Endothelial cell of umbilical vein (primary cell): ENCODE data around the gene ERCC1. TPM values are rescaled to one million over a fixed set of nuclear protein-coding genes. Genes with fewer than 3 reads are reported as not detected.
A peak's percentile ranks its signal among the peaks of the same experiment; 100 is the strongest.

Experiments
- BruUV-seq: library from RNA; stranded (reverse); fragments of 400-500 nt; replicated peaks from 2 replicates; lab custom pipeline; 2021; lab: Mats Ljungman, UMichigan
- CTCF ChIA-PET: fragments of 300-600, 350-600 bp; sonication (Branson Sonifier 250); formaldehyde crosslinking; loops from one replicate; lab custom pipeline; 2021; ENCODE audit warnings: antibody characterized with exemption, inconsistent platforms; lab: Charles Lee
- POLR2A ChIA-PET: fragments of 300-600, 350-600 bp; sonication (Branson Sonifier 250); formaldehyde crosslinking; loops from one replicate; lab custom pipeline; 2021; ENCODE audit warnings: antibody characterized with exemption, inconsistent platforms; lab: Charles Lee
- DNase-seq: peaks from one replicate; pipeline ENCODE4 v3.0.0-alpha.2; 2011; ENCODE audit warnings: low read depth, low spot score
- FAIRE-seq: peaks from 2 replicates; lab custom pipeline; 2011; peaks lifted over from hg19 to GRCh38; lab: Jason Lieb, UNC
- H2AFZ ChIP-seq: 2 replicates; pipeline ENCODE4 v1.6.0; 2012; ENCODE audit warnings: low read depth, low read length, control low read depth, inconsistent platforms
- H3K27ac ChIP-seq: 2 replicates; pipeline ENCODE4 v1.5.1; 2011; ENCODE audit warnings: low read depth, mild to moderate bottlenecking, control low read depth, low read length, moderate library complexity; ENCODE audit not compliant: insufficient read depth
- H3K27me3 ChIP-seq, 2 experiments: 2 replicates each; pipeline versions ENCODE4 v1.6.0 to v1.6.1; 2011; ENCODE audit warnings: low read length in 2 of 2, mixed read lengths in 1 of 2; ENCODE audit not compliant: control insufficient read depth in 2 of 2, insufficient read depth in 2 of 2
- H3K36me3 ChIP-seq, 2 experiments: 2 replicates in 1 of 2; 3 replicates in 1 of 2; pipeline ENCODE4 v1.5.1; 2011; ENCODE audit warnings: low read length in 2 of 2, mild to moderate bottlenecking in 1 of 2, moderate library complexity in 1 of 2; ENCODE audit not compliant: control insufficient read depth in 2 of 2, insufficient read depth in 2 of 2; ENCODE audit errors: extremely low read depth in 1 of 2
- H3K4me1 ChIP-seq: 3 replicates; pipeline ENCODE4 v1.5.1; 2011; ENCODE audit warnings: mild to moderate bottlenecking, low read length; ENCODE audit not compliant: control insufficient read depth, insufficient read depth; ENCODE audit errors: extremely low read depth
- H3K4me2 ChIP-seq: 2 replicates; pipeline ENCODE4 v1.6.1; 2011; ENCODE audit warnings: low read length, control low read depth, mixed read lengths; ENCODE audit not compliant: insufficient read depth
- H3K4me3 ChIP-seq, 3 experiments: fragments of 200-600 bp in 1 of 3; sonication (generic), shearing (Covaris generic) in 1 of 3; replicated peaks in 1 of 3; 2 replicates each; pipeline ENCODE4 v1.5.1; 2011 to 2016; ENCODE audit warnings: control low read depth in 3 of 3, low read length in 3 of 3, mild to moderate bottlenecking in 2 of 3, inconsistent platforms in 1 of 3, low read depth in 1 of 3, moderate library complexity in 1 of 3; ENCODE audit not compliant: insufficient read depth in 1 of 3
- H3K79me2 ChIP-seq: 2 replicates; pipeline ENCODE4 v1.6.0; 2012; ENCODE audit warnings: low read length, inconsistent platforms; ENCODE audit not compliant: control insufficient read depth, insufficient read depth
- H3K9ac ChIP-seq: replicated peaks from 2 replicates; pipeline ENCODE3; 2011; ENCODE audit warnings: low read length, control low read depth; ENCODE audit not compliant: insufficient read depth; ENCODE audit errors: extremely low read depth
- H3K9me1 ChIP-seq: replicated peaks from 3 replicates; pipeline ENCODE4 v1.6.0; 2011; ENCODE audit warnings: mild to moderate bottlenecking, low read length; ENCODE audit not compliant: control insufficient read depth, insufficient read depth; ENCODE audit errors: extremely low read depth
- H3K9me3 ChIP-seq: replicated peaks from 2 replicates; pipeline ENCODE4 v1.5.1; 2012; ENCODE audit warnings: low read length, inconsistent platforms; ENCODE audit not compliant: control insufficient read depth, insufficient read depth
- H4K20me1 ChIP-seq: replicated peaks from 2 replicates; pipeline ENCODE3; 2011; ENCODE audit warnings: mild to moderate bottlenecking, low read length; ENCODE audit not compliant: control insufficient read depth, insufficient read depth; ENCODE audit errors: extremely low read depth
- EZH2 ChIP-seq: IDR thresholded peaks from 2 replicates; pipeline ENCODE4 v1.6.1; 2012; ENCODE audit warnings: borderline replicate concordance, low read depth, mild to moderate bottlenecking, moderate library complexity, low read length, inconsistent platforms; ENCODE audit not compliant: severe bottlenecking
- FOS ChIP-seq: IDR thresholded peaks from 2 replicates; pipeline ENCODE4 v1.6.1; 2011; ENCODE audit warnings: mild to moderate bottlenecking, low read length, moderate library complexity, borderline replicate concordance; ENCODE audit not compliant: insufficient read depth
- GATA2 ChIP-seq: IDR thresholded peaks from 2 replicates; pipeline ENCODE4 v1.7.0; 2011; ENCODE audit warnings: low read depth, mild to moderate bottlenecking, moderate library complexity, mixed read lengths, low read length; ENCODE audit not compliant: insufficient read length, insufficient read depth
- JUN ChIP-seq: IDR thresholded peaks from 2 replicates; pipeline ENCODE4 v1.6.1; 2011; ENCODE audit warnings: borderline replicate concordance, low read depth; ENCODE audit not compliant: insufficient read length, insufficient read depth
- MYC ChIP-seq: IDR thresholded peaks from one replicate; pipeline ENCODE4 v1.6.1; 2011; ENCODE audit warnings: mild to moderate bottlenecking, low read depth, low read length
- POLR2A ChIP-seq: IDR thresholded peaks from 2 replicates; pipeline ENCODE4 v1.6.1; 2012; ENCODE audit warnings: low read depth, mild to moderate bottlenecking, control low read depth, low read length
- POLR2AphosphoS5 ChIP-seq: IDR thresholded peaks from 2 replicates; pipeline ENCODE4 v1.6.1; 2012; ENCODE audit warnings: low read depth, mild to moderate bottlenecking, control low read depth, low read length, moderate library complexity; ENCODE audit not compliant: insufficient read depth
- dilution Hi-C: fragments of 300-500 bp; cut with MboI; formaldehyde crosslinking; loops from one replicate; pipeline ENCODE4 v1.15.0; 2019; ENCODE audit warnings: low sequenced_read_pairs; ENCODE audit not compliant: extremely low pct_ligation_motif_present
- intact Hi-C: fragments of 100-400 bp; cut with micrococcal nuclease; formaldehyde crosslinking; loops from one replicate; pipeline ENCODE4 v1.10.0; 2022
- polyA plus RNA-seq, 4 experiments: library from polyadenylated mRNA; depleted of rRNA in 3 of 4; stranded (reverse) in 3 of 4; unstranded in 1 of 4; fragments of >200 nt; gene quantifications; 2 replicates each; pipeline versions ENCODE4 v1.2.1 to v1.2.3, GENCODE V29; 2011 to 2012; ENCODE audit warnings: missing spikeins in 1 of 4
- total RNA-seq: library from RNA; stranded (reverse); gene quantifications from 2 replicates; pipeline ENCODE4 v1.2.3, GENCODE V29; 2021
- TF ChIP-seq, protein P1 (sequence below), 2 donors: IDR thresholded peaks; 1 replicate in 1 of 2; 2 replicates in 1 of 2; pipeline ENCODE4 v1.5.1; 2011; ENCODE audit warnings: low read length in 2 of 2, mild to moderate bottlenecking in 2 of 2, moderate library complexity in 2 of 2, control low read depth in 1 of 2, inconsistent platforms in 1 of 2, low read depth in 1 of 2; ENCODE audit not compliant: insufficient read depth in 1 of 2; ENCODE audit errors: extremely low read depth in 1 of 2

The ERCC1 gene
- total and polyA plus RNA-seq, 2 donors (not counting 3 experiments of a cell fraction or from before 2014, with no cell fraction given) = 81.8 to 126 TPM

DNA sequence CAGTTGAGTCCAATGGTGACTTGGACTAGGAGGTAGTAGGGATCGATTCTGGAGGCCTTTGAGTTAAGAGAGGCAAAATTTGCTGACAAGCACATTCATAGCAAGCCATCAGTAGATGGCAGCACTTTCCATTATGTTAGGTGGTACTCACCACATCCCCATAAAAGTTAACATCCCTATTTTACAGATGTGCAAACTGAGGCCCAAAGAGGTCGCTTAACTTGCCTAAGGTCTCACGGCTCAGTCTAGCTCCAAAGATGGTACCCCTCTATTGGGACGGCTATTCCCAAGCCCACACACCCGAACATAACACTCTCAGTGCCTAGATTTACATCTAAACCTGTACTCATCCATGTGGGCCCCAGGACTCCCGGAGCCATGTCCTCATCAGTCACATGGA is 22.6 kb upstream of the ERCC1 start:
- Histone ChIP-seq H3K9ac (no peak overlapping the region), H3K4me1 (peaks cover 33% of the 10 kb centered on the region), H3K27me3 (no peaks in the 10 kb centered on the region), H2AFZ (no peak overlapping the region), H3K9me1 (no peaks in the 10 kb centered on the region), H4K20me1 (no peaks in the 10 kb centered on the region), H3K27ac (no peak overlapping the region), H3K9me3 (no peaks in the 10 kb centered on the region), H3K4me2 (no peak overlapping the region), H3K4me3 (no peak overlapping the region), H3K79me2 (no peaks in the 10 kb centered on the region), H3K36me3 (no peaks in the 10 kb centered on the region)
- intact Hi-C loops = no loop called here
- FAIRE-seq = peak; percentile 42
- peak; percentile 47 for DNase-seq
- no TSS peak for BruUV-seq
- ChIA-PET POLR2A (no interaction called here), CTCF (interaction anchor here (1.4 to 2.2 kb wide), 6 partner anchors 10 to 39 kb away, joined by 4 to 23 read pairs (median 9); partner anchors contain the start of gene FOSB)
- no peak for TF ChIP-seq MYC
- TF ChIP-seq, protein P1, sequence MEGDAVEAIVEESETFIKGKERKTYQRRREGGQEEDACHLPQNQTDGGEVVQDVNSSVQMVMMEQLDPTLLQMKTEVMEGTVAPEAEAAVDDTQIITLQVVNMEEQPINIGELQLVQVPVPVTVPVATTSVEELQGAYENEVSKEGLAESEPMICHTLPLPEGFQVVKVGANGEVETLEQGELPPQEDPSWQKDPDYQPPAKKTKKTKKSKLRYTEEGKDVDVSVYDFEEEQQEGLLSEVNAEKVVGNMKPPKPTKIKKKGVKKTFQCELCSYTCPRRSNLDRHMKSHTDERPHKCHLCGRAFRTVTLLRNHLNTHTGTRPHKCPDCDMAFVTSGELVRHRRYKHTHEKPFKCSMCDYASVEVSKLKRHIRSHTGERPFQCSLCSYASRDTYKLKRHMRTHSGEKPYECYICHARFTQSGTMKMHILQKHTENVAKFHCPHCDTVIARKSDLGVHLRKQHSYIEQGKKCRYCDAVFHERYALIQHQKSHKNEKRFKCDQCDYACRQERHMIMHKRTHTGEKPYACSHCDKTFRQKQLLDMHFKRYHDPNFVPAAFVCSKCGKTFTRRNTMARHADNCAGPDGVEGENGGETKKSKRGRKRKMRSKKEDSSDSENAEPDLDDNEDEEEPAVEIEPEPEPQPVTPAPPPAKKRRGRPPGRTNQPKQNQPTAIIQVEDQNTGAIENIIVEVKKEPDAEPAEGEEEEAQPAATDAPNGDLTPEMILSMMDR (IDR thresholded peaks at IDR 0.05; ENCODE audit: extremely low read depth in 1 of 2, insufficient read depth in 1 of 2, low read depth in 1 of 2, low read length in 2 of 2) = peak; percentile 42
- dilution Hi-C loops = no loop called here

DNA sequence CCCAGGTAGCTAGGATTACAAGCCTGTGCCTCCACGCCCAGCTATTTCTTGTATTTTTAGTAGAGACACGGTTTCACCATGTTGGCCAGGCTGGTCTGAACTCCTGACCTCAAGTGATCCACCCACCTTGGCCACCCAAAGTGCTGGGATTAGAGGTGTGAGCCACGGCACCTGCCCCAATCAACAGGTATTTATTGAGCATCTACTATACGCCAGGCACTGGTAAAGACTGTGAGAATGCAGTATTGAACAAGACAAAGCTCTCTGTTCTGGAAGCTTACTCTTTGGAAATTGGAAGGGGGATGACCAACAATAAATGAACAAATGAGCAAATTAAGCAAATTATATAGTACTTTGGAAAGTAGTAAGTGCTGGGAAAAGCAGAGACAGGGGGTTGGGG is 21.4 kb upstream of the ERCC1 start:
- H3K9me3 ChIP-seq = no peaks in the 10 kb centered on the region
- ChIA-PET POLR2A (no interaction called here), CTCF (interaction anchor here (1.0 to 2.1 kb wide), 5 partner anchors 11 to 40 kb away, joined by 4 to 23 read pairs (median 7); partner anchors contain the start of gene FOSB)
- no peak overlapping the region for H3K4me3 ChIP-seq
- no TSS peak for BruUV-seq
- no peak for FAIRE-seq
- no peak overlapping the region for H3K9ac ChIP-seq
- no peak for DNase-seq
- dilution Hi-C loops = no loop called here
- H4K20me1 ChIP-seq = no peaks in the 10 kb centered on the region
- no peaks in the 10 kb centered on the region for H3K9me1 ChIP-seq
- H3K4me1 ChIP-seq = peaks cover 29% of the 10 kb centered on the region
- H2AFZ ChIP-seq = no peak overlapping the region
- peak overlapping the region; percentile 88 for H3K27ac ChIP-seq
- H3K27me3 ChIP-seq = no peaks in the 10 kb centered on the region
- no peak for TF ChIP-seq FOS
- no peak for TF ChIP-seq GATA2
- TF ChIP-seq EZH2 = no peak
- TF ChIP-seq POLR2A = no peak
- no peak for TF ChIP-seq POLR2AphosphoS5
- TF ChIP-seq, protein P1 (IDR thresholded peaks at IDR 0.05; ENCODE audit: extremely low read depth in 1 of 2, insufficient read depth in 1 of 2, low read depth in 1 of 2, low read length in 2 of 2) = no peak
- no peak for TF ChIP-seq JUN
- intact Hi-C loops = no loop called here
- no peaks in the 10 kb centered on the region for H3K36me3 ChIP-seq
- no peaks in the 10 kb centered on the region for H3K79me2 ChIP-seq
- H3K4me2 ChIP-seq = no peak overlapping the region
